GM10266 (cell line): Measurements from ENCODE around the gene MPPE1.

ENCODE experiments used
- DNase-seq: peaks from one replicate; pipeline ENCODE4 v3.0.0; 2012; ENCODE audit errors: extremely low spot score
- TF ChIP-seq, protein P1 (sequence below): IDR thresholded peaks from 2 replicates; pipeline ENCODE4 v1.5.1; 2012; ENCODE audit warnings: mild to moderate bottlenecking, low read depth; ENCODE audit not compliant: control insufficient read depth, insufficient read depth; ENCODE audit errors: missing control alignments

Gene MPPE1

DNA sequence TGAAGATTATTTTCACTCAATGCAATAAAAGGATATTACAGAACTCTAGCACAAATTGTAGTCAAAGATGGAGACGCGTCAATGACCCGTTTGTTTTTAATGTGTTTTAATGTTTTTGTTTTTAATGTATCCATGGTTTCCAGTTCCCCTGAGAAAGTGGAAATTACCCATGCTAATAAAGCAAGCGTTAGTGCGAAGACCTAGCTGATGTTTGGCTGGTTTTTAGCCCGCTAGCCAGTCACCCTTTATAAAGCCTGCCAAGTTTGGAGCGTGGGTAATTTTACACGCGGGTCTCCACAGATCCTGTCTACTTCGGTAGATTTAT, 57.3 kb downstream of the MPPE1 start:
- no peak for DNase-seq
- TF ChIP-seq, protein P1, sequence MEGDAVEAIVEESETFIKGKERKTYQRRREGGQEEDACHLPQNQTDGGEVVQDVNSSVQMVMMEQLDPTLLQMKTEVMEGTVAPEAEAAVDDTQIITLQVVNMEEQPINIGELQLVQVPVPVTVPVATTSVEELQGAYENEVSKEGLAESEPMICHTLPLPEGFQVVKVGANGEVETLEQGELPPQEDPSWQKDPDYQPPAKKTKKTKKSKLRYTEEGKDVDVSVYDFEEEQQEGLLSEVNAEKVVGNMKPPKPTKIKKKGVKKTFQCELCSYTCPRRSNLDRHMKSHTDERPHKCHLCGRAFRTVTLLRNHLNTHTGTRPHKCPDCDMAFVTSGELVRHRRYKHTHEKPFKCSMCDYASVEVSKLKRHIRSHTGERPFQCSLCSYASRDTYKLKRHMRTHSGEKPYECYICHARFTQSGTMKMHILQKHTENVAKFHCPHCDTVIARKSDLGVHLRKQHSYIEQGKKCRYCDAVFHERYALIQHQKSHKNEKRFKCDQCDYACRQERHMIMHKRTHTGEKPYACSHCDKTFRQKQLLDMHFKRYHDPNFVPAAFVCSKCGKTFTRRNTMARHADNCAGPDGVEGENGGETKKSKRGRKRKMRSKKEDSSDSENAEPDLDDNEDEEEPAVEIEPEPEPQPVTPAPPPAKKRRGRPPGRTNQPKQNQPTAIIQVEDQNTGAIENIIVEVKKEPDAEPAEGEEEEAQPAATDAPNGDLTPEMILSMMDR, result no peak

DNA sequence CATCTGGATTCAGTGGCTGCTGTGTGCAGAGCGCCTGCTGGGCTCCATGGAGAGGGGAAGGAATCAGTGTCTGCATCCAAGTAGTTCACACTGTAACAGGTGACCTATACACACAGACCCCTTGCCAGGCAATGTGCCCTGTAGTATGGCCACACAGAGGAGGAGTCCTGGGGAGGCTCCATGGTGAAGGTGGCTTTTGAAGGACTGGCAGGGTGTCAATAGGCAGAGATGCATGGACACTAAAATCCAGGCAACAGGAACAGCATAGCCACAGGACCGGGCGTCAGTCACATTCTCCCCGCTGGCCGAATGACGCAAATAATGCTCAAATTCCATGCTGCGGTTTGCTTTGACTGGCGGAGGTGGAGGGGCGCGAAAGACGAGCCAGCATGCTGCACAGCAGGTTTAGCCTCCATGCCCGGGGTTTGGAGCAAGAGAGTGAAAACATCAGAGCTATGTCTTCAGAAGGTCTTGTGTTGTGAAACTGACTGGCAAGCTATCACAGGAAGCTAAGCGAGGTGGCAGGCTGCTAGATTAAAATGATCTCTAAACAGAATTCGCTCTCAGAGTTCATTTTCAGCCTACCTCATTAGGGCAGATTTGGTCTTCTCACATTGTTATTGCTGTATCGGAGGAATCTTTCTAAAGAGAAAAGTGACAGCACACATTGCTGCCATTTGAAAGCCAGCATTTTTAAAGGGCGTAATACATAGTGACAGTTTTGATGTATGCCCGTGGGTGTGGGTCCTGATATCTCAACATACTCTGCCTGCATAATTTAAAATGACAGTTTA, 58.1 kb downstream of the MPPE1 start:
- TF ChIP-seq, protein P1, result no peak
- no peak for DNase-seq

DNA sequence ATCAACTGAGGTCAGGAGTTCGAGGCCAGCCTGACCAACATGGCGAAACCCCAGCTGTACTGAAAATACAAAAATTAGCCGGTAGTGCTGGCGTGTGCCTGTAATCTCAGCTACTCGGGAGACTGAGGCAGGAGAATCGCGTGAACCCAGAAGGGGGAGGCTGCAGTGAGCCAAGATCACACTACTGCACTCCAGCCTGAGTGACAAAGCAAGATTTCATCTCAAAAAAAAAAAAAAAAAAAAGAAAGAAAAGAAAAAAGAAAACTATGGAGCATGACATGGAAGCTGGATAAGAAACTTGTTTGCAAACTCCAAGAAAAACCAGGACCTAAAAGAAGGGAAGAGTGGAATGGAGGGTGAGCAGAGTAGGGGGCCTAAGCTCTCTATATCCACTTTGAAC, 58.8 kb downstream of the MPPE1 start:
- TF ChIP-seq, protein P1, result no peak

DNA sequence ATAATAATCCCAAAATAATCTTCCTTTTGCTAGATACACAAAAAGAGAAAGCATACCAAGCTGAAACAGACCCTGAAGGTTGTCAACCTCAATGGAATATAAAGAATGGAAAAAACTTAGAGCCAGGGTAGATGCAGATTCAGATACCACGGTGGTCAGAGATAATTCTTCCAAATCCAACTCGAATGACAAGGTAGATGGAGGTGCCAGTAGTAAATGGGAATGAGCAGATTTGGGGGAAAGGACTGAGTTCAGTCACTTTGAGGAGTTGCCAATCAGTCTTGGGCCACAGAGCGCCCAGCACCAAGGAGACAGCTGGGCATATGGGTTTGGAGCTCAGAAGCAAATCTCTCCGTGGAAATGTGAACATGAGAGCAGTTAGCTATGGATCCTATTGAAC, 60.3 kb downstream of the MPPE1 start:
- DNase-seq, result no peak
- TF ChIP-seq, protein P1, result no peak

More for the DNA sequence above, 58.8 kb downstream of the MPPE1 start:
- no peak for DNase-seq

DNA sequence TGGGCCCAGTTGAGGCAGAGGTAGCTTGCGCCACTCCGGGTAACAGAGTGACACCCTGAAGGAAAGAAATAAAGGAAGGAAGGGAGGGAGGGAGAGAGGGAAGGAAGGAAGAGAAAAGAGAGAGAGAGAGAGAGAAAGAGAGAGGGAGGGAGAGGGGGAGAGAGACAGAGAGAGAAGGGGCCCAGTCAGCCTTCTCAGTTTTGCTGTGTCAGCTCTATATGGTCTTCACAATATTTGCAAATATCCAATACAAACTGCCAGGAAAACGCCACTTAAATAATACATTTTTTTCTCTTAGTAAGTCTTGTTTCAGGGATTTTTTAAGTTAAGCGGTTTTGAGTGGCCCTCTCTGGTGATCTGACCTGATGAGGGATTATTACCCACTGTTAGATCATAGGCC, 62.5 kb downstream of the MPPE1 start:
- TF ChIP-seq, protein P1, result no peak

DNA sequence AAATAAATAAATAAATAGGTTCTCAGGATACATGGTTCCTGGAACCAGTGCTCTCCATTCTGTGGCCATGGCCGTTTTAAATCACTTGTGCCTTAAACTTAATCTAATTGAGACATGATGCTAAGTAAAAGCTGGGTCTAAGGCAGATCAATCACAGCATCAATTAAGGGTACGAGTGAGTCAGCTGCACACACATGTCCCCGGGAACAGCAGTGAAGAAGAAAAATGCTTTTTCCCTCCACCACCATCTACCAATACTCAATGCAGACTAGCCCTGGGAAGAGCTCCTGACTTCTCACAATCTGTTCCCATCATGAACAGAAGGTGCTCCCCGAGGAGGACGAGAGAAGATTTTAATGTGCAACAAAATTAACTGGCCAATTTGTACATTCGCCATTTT, 63.7 kb downstream of the MPPE1 start:
- TF ChIP-seq, protein P1, result no peak
- no peak for DNase-seq

More for the DNA sequence above, 62.5 kb downstream of the MPPE1 start:
- no peak for DNase-seq

DNA sequence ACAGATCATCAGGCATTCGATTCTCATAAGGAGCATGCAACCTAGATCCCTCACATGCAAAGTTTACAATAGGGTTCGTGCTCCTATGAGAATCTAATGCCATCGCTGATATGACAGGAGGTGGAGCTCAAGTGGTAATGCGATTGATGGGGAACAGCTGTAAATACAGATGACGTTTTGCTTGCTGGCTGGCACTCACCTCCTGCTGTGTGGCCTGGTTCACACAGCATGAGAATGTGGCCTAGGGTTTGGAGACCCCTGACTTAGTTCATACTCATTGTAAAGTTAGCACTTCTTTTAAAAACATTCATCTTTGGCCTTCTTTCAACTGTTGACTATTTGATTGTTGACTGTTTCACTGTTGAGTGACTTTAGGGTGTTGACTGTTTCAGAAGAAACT, 65.6 kb downstream of the MPPE1 start:
- TF ChIP-seq, protein P1, result no peak
- no peak for DNase-seq
